Endothelial cell of umbilical vein (primary cell): ENCODE results near the gene YWHAG. TPM values are rescaled to one million over a fixed set of nuclear protein-coding genes. Genes with fewer than 3 reads are reported as not detected.
"Not testable (repeated sequence)": the region's sequence is repeated elsewhere in the genome, so short reads cannot be mapped to it uniquely, and the experiment has no call there.

Experiments used
- BruUV-seq: library from RNA; stranded (reverse); fragments of 400-500 nt; replicated peaks from 2 replicates; lab custom pipeline; 2021; lab: Mats Ljungman, UMichigan
- CTCF ChIA-PET: fragments of 300-600, 350-600 bp; sonication (Branson Sonifier 250); formaldehyde crosslinking; loops from one replicate; lab custom pipeline; 2021; ENCODE audit warnings: antibody characterized with exemption, inconsistent platforms; lab: Charles Lee
- POLR2A ChIA-PET: fragments of 300-600, 350-600 bp; sonication (Branson Sonifier 250); formaldehyde crosslinking; loops from one replicate; lab custom pipeline; 2021; ENCODE audit warnings: antibody characterized with exemption, inconsistent platforms; lab: Charles Lee
- DNase-seq: peaks from one replicate; pipeline ENCODE4 v3.0.0-alpha.2; 2011; ENCODE audit warnings: low read depth, low spot score
- FAIRE-seq: peaks from 2 replicates; lab custom pipeline; 2011; peaks lifted over from hg19 to GRCh38; lab: Jason Lieb, UNC
- H2AFZ ChIP-seq: 2 replicates; pipeline ENCODE4 v1.6.0; 2012; ENCODE audit warnings: low read depth, low read length, control low read depth, inconsistent platforms
- H3K27ac ChIP-seq: 2 replicates; pipeline ENCODE4 v1.5.1; 2011; ENCODE audit warnings: low read depth, mild to moderate bottlenecking, control low read depth, low read length, moderate library complexity; ENCODE audit not compliant: insufficient read depth
- H3K27me3 ChIP-seq, 2 experiments: 2 replicates each; pipeline versions ENCODE4 v1.6.0 to v1.6.1; 2011; ENCODE audit warnings: low read length in 2 of 2, mixed read lengths in 1 of 2; ENCODE audit not compliant: control insufficient read depth in 2 of 2, insufficient read depth in 2 of 2
- H3K36me3 ChIP-seq, 2 experiments: 2 replicates in 1 of 2; 3 replicates in 1 of 2; pipeline ENCODE4 v1.5.1; 2011; ENCODE audit warnings: low read length in 2 of 2, mild to moderate bottlenecking in 1 of 2, moderate library complexity in 1 of 2; ENCODE audit not compliant: control insufficient read depth in 2 of 2, insufficient read depth in 2 of 2; ENCODE audit errors: extremely low read depth in 1 of 2
- H3K4me1 ChIP-seq: 3 replicates; pipeline ENCODE4 v1.5.1; 2011; ENCODE audit warnings: mild to moderate bottlenecking, low read length; ENCODE audit not compliant: control insufficient read depth, insufficient read depth; ENCODE audit errors: extremely low read depth
- H3K4me2 ChIP-seq: 2 replicates; pipeline ENCODE4 v1.6.1; 2011; ENCODE audit warnings: low read length, control low read depth, mixed read lengths; ENCODE audit not compliant: insufficient read depth
- H3K4me3 ChIP-seq, 3 experiments: fragments of 200-600 bp in 1 of 3; sonication (generic), shearing (Covaris generic) in 1 of 3; replicated peaks in 1 of 3; 2 replicates each; pipeline ENCODE4 v1.5.1; 2011 to 2016; ENCODE audit warnings: control low read depth in 3 of 3, low read length in 3 of 3, mild to moderate bottlenecking in 2 of 3, inconsistent platforms in 1 of 3, low read depth in 1 of 3, moderate library complexity in 1 of 3; ENCODE audit not compliant: insufficient read depth in 1 of 3
- H3K79me2 ChIP-seq: 2 replicates; pipeline ENCODE4 v1.6.0; 2012; ENCODE audit warnings: low read length, inconsistent platforms; ENCODE audit not compliant: control insufficient read depth, insufficient read depth
- H3K9ac ChIP-seq: replicated peaks from 2 replicates; pipeline ENCODE3; 2011; ENCODE audit warnings: low read length, control low read depth; ENCODE audit not compliant: insufficient read depth; ENCODE audit errors: extremely low read depth
- H3K9me1 ChIP-seq: replicated peaks from 3 replicates; pipeline ENCODE4 v1.6.0; 2011; ENCODE audit warnings: mild to moderate bottlenecking, low read length; ENCODE audit not compliant: control insufficient read depth, insufficient read depth; ENCODE audit errors: extremely low read depth
- H3K9me3 ChIP-seq: replicated peaks from 2 replicates; pipeline ENCODE4 v1.5.1; 2012; ENCODE audit warnings: low read length, inconsistent platforms; ENCODE audit not compliant: control insufficient read depth, insufficient read depth
- H4K20me1 ChIP-seq: replicated peaks from 2 replicates; pipeline ENCODE3; 2011; ENCODE audit warnings: mild to moderate bottlenecking, low read length; ENCODE audit not compliant: control insufficient read depth, insufficient read depth; ENCODE audit errors: extremely low read depth
- JUN ChIP-seq: IDR thresholded peaks from 2 replicates; pipeline ENCODE4 v1.6.1; 2011; ENCODE audit warnings: borderline replicate concordance, low read depth; ENCODE audit not compliant: insufficient read length, insufficient read depth
- POLR2A ChIP-seq: IDR thresholded peaks from 2 replicates; pipeline ENCODE4 v1.6.1; 2012; ENCODE audit warnings: low read depth, mild to moderate bottlenecking, control low read depth, low read length
- POLR2AphosphoS5 ChIP-seq: IDR thresholded peaks from 2 replicates; pipeline ENCODE4 v1.6.1; 2012; ENCODE audit warnings: low read depth, mild to moderate bottlenecking, control low read depth, low read length, moderate library complexity; ENCODE audit not compliant: insufficient read depth
- dilution Hi-C: fragments of 300-500 bp; cut with MboI; formaldehyde crosslinking; loops from one replicate; pipeline ENCODE4 v1.15.0; 2019; ENCODE audit warnings: low sequenced_read_pairs; ENCODE audit not compliant: extremely low pct_ligation_motif_present
- intact Hi-C: fragments of 100-400 bp; cut with micrococcal nuclease; formaldehyde crosslinking; loops from one replicate; pipeline ENCODE4 v1.10.0; 2022
- polyA plus RNA-seq, 4 experiments: library from polyadenylated mRNA; depleted of rRNA in 3 of 4; stranded (reverse) in 3 of 4; unstranded in 1 of 4; fragments of >200 nt; gene quantifications; 2 replicates each; pipeline versions ENCODE4 v1.2.1 to v1.2.3, GENCODE V29; 2011 to 2012; ENCODE audit warnings: missing spikeins in 1 of 4
- total RNA-seq: library from RNA; stranded (reverse); gene quantifications from 2 replicates; pipeline ENCODE4 v1.2.3, GENCODE V29; 2021

YWHAG gene
- total and polyA plus RNA-seq, 2 donors (not counting 3 experiments of a cell fraction or from before 2014, with no cell fraction given): 55.6 to 205 TPM

DNA sequence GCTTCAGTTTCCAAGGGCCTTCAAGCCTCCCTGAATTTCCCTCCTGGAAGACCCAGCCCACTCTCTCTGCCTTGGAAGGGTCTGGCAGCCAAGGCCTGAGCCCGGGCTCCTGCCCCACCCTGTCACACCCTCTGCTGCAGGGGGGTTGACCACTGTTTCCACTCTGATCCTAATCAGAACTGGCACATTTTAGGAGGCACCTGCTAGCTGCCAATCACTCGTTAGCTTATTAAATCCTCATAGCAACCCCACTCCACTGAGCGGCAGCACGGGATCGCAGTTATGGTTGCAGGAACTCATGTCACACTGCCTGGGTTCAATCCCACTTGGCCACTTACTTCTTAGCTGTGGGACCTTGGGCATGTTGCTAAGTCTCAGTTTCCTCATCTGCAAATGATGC, 43.4 kb downstream of the YWHAG start:
- Histone ChIP-seq H3K27me3 (no peaks in the 10 kb centered on the region), H3K4me1 (peaks cover 17% of the 10 kb centered on the region), H3K79me2 (no peaks in the 10 kb centered on the region), H3K4me2 (no peak overlapping the region), H3K9ac (no peak overlapping the region), H3K9me3 (no peaks in the 10 kb centered on the region), H3K4me3 (no peak overlapping the region), H3K9me1 (no peaks in the 10 kb centered on the region), H4K20me1 (no peaks in the 10 kb centered on the region), H2AFZ (no peak overlapping the region), H3K36me3 (no peaks in the 10 kb centered on the region), H3K27ac (no peak overlapping the region)
- dilution Hi-C loops: no loop called here
- CTCF ChIA-PET: interaction anchor here (2.2 to 11.9 kb wide), 5 partner anchors 10 to 138 kb away, joined by 8 to 132 read pairs (median 61); no protein-coding TSS in a partner anchor
- FAIRE-seq (no peak), DNase-seq (no peak)
- POLR2A ChIA-PET: no interaction called here
- intact Hi-C loops: no loop called here
- TF ChIP-seq POLR2A (no peak), POLR2AphosphoS5 (no peak), JUN (no peak)
- no TSS peak for BruUV-seq

GRCh38 chr7:76314740-76315139, 44.1 kb downstream of the YWHAG start:
- H3K9ac ChIP-seq, dilution Hi-C loops, H2AFZ ChIP-seq, BruUV-seq, H3K27ac ChIP-seq, H3K4me2 ChIP-seq, H3K9me3 ChIP-seq, FAIRE-seq, H4K20me1 ChIP-seq, DNase-seq, H3K9me1 ChIP-seq, H3K79me2 ChIP-seq, H3K4me3 ChIP-seq, H3K36me3 ChIP-seq, H3K27me3 ChIP-seq: not testable (repeated sequence)
- POLR2A ChIA-PET: interaction anchor here (0.6 to 1.0 kb wide), 4 partner anchors 11 to 23 kb away, joined by 4 to 10 read pairs (median 5); no protein-coding TSS in a partner anchor
- CTCF ChIA-PET: interaction anchor here (0.6 to 11.9 kb wide), 25 partner anchors 9 to 285 kb away, joined by 3 to 132 read pairs (median 5); partner anchors contain the start of genes HSPB1 and MDH2
- intact Hi-C loops: loop anchor here (1.0 kb wide), 7 partner anchors 11 to 266 kb away; partner anchors contain the start of gene MDH2
- peaks cover 17% of the 10 kb centered on the region for H3K4me1 ChIP-seq
